ENCODE results near the gene LCE1C.

LCE1C gene

GRCh38 chr1:152824964-152825363 is 18.5 kb upstream of the LCE1C start:
- TF ChIP-seq, protein P1, sequence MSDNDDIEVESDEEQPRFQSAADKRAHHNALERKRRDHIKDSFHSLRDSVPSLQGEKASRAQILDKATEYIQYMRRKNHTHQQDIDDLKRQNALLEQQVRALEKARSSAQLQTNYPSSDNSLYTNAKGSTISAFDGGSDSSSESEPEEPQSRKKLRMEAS (IDR thresholded peaks at IDR 0.05) = no peak
- TF ChIP-seq TCF12 (IDR thresholded peaks at IDR 0.05; ENCODE audit: low read depth) (no peak), EGR1 (IDR thresholded peaks at IDR 0.05) (no peak), YY1 (IDR thresholded peaks at IDR 0.05; ENCODE audit: low read depth) (no peak), TAF1 (IDR thresholded peaks at IDR 0.05; ENCODE audit: low read depth) (no peak), CREB1 (IDR thresholded peaks at IDR 0.05; ENCODE audit: low read depth) (no peak), NFIC (IDR thresholded peaks at IDR 0.05) (no peak), EP300 (IDR thresholded peaks at IDR 0.05; ENCODE audit: borderline replicate concordance) (no peak)
- TF ChIP-seq, protein P2, sequence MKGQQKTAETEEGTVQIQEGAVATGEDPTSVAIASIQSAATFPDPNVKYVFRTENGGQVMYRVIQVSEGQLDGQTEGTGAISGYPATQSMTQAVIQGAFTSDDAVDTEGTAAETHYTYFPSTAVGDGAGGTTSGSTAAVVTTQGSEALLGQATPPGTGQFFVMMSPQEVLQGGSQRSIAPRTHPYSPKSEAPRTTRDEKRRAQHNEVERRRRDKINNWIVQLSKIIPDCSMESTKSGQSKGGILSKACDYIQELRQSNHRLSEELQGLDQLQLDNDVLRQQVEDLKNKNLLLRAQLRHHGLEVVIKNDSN (IDR thresholded peaks at IDR 0.05) = no peak
- TF ChIP-seq, protein P3, sequence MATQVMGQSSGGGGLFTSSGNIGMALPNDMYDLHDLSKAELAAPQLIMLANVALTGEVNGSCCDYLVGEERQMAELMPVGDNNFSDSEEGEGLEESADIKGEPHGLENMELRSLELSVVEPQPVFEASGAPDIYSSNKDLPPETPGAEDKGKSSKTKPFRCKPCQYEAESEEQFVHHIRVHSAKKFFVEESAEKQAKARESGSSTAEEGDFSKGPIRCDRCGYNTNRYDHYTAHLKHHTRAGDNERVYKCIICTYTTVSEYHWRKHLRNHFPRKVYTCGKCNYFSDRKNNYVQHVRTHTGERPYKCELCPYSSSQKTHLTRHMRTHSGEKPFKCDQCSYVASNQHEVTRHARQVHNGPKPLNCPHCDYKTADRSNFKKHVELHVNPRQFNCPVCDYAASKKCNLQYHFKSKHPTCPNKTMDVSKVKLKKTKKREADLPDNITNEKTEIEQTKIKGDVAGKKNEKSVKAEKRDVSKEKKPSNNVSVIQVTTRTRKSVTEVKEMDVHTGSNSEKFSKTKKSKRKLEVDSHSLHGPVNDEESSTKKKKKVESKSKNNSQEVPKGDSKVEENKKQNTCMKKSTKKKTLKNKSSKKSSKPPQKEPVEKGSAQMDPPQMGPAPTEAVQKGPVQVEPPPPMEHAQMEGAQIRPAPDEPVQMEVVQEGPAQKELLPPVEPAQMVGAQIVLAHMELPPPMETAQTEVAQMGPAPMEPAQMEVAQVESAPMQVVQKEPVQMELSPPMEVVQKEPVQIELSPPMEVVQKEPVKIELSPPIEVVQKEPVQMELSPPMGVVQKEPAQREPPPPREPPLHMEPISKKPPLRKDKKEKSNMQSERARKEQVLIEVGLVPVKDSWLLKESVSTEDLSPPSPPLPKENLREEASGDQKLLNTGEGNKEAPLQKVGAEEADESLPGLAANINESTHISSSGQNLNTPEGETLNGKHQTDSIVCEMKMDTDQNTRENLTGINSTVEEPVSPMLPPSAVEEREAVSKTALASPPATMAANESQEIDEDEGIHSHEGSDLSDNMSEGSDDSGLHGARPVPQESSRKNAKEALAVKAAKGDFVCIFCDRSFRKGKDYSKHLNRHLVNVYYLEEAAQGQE (IDR thresholded peaks at IDR 0.05; ENCODE audit: low read depth) = no peak

GRCh38 chr1:152823294-152823693 is 16.8 kb upstream of the LCE1C start:
- TF ChIP-seq FOXM1 (IDR thresholded peaks at IDR 0.05; ENCODE audit: borderline replicate concordance, low read depth) (no peak), CEBPB (IDR thresholded peaks at IDR 0.05) (no peak), ZBTB7A (IDR thresholded peaks at IDR 0.05; ENCODE audit: low read depth) (no peak), CREB1 (IDR thresholded peaks at IDR 0.05; ENCODE audit: low read depth) (no peak), EGR1 (IDR thresholded peaks at IDR 0.05) (no peak), TEAD4 (IDR thresholded peaks at IDR 0.05) (no peak), EP300 (IDR thresholded peaks at IDR 0.05; ENCODE audit: borderline replicate concordance) (no peak), YY1 (IDR thresholded peaks at IDR 0.05; ENCODE audit: low read depth) (no peak), NFIC (IDR thresholded peaks at IDR 0.05) (no peak), TCF12 (IDR thresholded peaks at IDR 0.05; ENCODE audit: low read depth) (no peak), TAF1 (IDR thresholded peaks at IDR 0.05; ENCODE audit: low read depth) (no peak), RAD21 (IDR thresholded peaks at IDR 0.05; ENCODE audit: low read depth) (no peak)
- TF ChIP-seq, protein P2 (IDR thresholded peaks at IDR 0.05) = no peak
- TF ChIP-seq, protein P3 (IDR thresholded peaks at IDR 0.05; ENCODE audit: low read depth) = no peak
- TF ChIP-seq, protein P1 (IDR thresholded peaks at IDR 0.05) = no peak

GRCh38 chr1:152817309-152817708 is 10.9 kb upstream of the LCE1C start:
- TF ChIP-seq EP300 (IDR thresholded peaks at IDR 0.05; ENCODE audit: borderline replicate concordance) (no peak), CEBPB (IDR thresholded peaks at IDR 0.05) (no peak), YY1 (IDR thresholded peaks at IDR 0.05; ENCODE audit: low read depth) (no peak), TCF12 (IDR thresholded peaks at IDR 0.05; ENCODE audit: low read depth) (no peak), EGR1 (IDR thresholded peaks at IDR 0.05) (no peak), ZBTB7A (IDR thresholded peaks at IDR 0.05; ENCODE audit: low read depth) (no peak), RAD21 (IDR thresholded peaks at IDR 0.05; ENCODE audit: low read depth) (no peak)

GRCh38 chr1:152811671-152812070 is 5.2 kb upstream of the LCE1C start, which contains the start of gene LCE1B:
Gene LCE1B (plus strand): TSS chr1:152811971. CDS start chr1:152812447, 476 bp downstream.
- TF ChIP-seq, protein P1 (IDR thresholded peaks at IDR 0.05) = no peak
- no peak for TF ChIP-seq FOXM1 (IDR thresholded peaks at IDR 0.05; ENCODE audit: borderline replicate concordance, low read depth)
- TF ChIP-seq YY1 (IDR thresholded peaks at IDR 0.05; ENCODE audit: low read depth) = no peak
- no peak for TF ChIP-seq TCF12 (IDR thresholded peaks at IDR 0.05; ENCODE audit: low read depth)
- no peak for TF ChIP-seq CEBPB (IDR thresholded peaks at IDR 0.05)

GRCh38 chr1:152811050-152811449 is 4.6 kb upstream of the LCE1C start:
- no peak for TF ChIP-seq CEBPB (IDR thresholded peaks at IDR 0.05)
- no peak for TF ChIP-seq YY1 (IDR thresholded peaks at IDR 0.05; ENCODE audit: low read depth)
- no peak for TF ChIP-seq ZBTB7A (IDR thresholded peaks at IDR 0.05; ENCODE audit: low read depth)
- no peak for TF ChIP-seq NFIC (IDR thresholded peaks at IDR 0.05)
- TF ChIP-seq EP300 (IDR thresholded peaks at IDR 0.05; ENCODE audit: borderline replicate concordance) = no peak
- no peak for TF ChIP-seq TAF1 (IDR thresholded peaks at IDR 0.05; ENCODE audit: low read depth)
- TF ChIP-seq, protein P3 (IDR thresholded peaks at IDR 0.05; ENCODE audit: low read depth) = no peak
- TF ChIP-seq RAD21 (IDR thresholded peaks at IDR 0.05; ENCODE audit: low read depth) = no peak
- no peak for TF ChIP-seq FOXM1 (IDR thresholded peaks at IDR 0.05; ENCODE audit: borderline replicate concordance, low read depth)
- TF ChIP-seq TEAD4 (IDR thresholded peaks at IDR 0.05) = no peak
- TF ChIP-seq, protein P2 (IDR thresholded peaks at IDR 0.05) = no peak
- TF ChIP-seq TCF12 (IDR thresholded peaks at IDR 0.05; ENCODE audit: low read depth) = no peak
- TF ChIP-seq, protein P1 (IDR thresholded peaks at IDR 0.05) = no peak

Data from Ishikawa (cell line).